Loucy (cell line): Measurements from ENCODE around the gene DAPK1.

ENCODE experiments used
- CTCF ChIP-seq: fragments of 200-600 bp; sonication (generic); conservative IDR thresholded peaks from 2 replicates; pipeline ENCODE4 v1.5.1; 2014; ENCODE audit warnings: mild to moderate bottlenecking, antibody characterized with exemption, low read length
- EZH2phosphoT487 ChIP-seq: fragments of 200-600 bp; IDR thresholded peaks from 2 replicates; pipeline ENCODE4 v1.6.1; 2018; ENCODE audit warnings: antibody characterized with exemption, mild to moderate bottlenecking, moderate library complexity, borderline replicate concordance

DNA sequence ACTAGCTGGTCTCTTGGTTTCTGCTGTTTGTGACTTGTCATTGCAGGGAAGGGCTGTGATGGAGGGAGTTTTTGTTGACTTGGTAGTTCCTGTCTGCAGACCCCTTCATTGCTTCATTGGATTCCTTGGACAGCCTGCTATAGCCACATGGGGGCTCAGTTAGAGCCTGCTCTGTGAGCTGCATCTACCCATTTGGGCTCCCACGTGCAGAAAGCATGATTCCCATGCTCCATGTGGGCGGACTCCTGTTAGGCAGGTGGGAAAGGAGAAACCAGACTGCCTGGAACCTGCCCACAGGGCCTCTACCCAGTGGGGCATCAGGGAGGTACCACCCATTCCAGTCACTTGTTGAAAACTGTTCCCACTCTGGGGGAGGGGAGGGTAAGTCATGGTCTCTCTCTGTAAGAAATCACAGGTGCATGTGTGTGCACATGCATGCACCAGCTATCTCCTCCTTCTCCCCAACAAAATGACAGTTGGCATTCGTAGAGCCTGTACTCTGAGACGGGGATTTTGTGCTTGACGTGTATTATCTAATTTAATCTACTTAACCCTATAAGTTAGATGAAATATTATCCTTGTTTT, 61.0 kb downstream of the DAPK1 start:
- TF ChIP-seq EZH2phosphoT487 (no peak), CTCF (no peak)
